ENCODE measurements around the gene DLK1.

DLK1 gene

DNA sequence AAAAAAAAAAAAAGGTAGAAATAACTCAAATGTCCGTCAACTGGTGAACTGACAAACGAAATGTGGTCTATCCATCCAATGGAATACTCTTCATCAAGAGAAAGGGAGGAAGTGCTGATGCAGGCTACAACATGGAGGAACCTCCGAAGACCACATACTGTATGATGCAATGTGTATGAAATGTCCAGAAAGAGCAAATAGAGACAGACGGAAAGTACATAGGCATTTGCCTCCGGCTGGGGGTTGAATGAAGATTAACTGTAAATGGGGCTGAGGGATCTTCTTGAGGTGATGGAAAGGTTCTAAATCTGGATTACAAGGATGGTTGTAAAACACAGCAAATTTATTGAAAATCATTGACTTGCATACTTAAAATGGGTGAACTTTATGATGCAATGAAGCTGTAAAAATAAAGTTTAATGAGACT is 35.4 kb downstream of the DLK1 start:
- DNase-seq (ENCODE audit: low spot score) = no peak
- in situ Hi-C loops (cut with MboI; ENCODE audit: low pct_unique_long_range_greater_than_20kb, low sequenced_read_pairs, unreplicated experiment) = no loop called here
- TF ChIP-seq, protein P1, sequence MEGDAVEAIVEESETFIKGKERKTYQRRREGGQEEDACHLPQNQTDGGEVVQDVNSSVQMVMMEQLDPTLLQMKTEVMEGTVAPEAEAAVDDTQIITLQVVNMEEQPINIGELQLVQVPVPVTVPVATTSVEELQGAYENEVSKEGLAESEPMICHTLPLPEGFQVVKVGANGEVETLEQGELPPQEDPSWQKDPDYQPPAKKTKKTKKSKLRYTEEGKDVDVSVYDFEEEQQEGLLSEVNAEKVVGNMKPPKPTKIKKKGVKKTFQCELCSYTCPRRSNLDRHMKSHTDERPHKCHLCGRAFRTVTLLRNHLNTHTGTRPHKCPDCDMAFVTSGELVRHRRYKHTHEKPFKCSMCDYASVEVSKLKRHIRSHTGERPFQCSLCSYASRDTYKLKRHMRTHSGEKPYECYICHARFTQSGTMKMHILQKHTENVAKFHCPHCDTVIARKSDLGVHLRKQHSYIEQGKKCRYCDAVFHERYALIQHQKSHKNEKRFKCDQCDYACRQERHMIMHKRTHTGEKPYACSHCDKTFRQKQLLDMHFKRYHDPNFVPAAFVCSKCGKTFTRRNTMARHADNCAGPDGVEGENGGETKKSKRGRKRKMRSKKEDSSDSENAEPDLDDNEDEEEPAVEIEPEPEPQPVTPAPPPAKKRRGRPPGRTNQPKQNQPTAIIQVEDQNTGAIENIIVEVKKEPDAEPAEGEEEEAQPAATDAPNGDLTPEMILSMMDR (IDR thresholded peaks at IDR 0.05; ENCODE audit: extremely low read depth, insufficient read depth, missing control alignments) = no peak

DNA sequence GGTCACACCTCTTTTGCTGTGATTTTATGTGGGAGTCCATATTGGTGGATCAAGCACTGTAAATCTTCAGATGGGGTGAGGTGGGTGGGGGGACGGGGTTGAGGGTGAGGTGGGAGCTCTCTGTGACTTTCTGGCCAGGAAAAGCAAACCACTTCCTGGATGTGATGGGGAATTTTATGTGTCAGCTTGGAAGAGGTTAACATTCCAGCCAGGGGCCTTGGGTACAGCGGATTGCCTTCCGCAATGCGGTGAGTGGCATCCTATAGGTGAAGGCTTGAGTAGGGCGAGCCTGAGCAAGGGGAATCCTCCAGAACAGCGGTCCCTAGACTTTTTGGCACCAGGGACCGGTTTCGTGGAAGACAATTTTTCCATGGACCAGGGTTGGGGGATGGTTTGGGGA is 36.2 kb downstream of the DLK1 start:
- in situ Hi-C loops (cut with MboI; ENCODE audit: low pct_unique_long_range_greater_than_20kb, low sequenced_read_pairs, unreplicated experiment) = no loop called here
- TF ChIP-seq, protein P1 (IDR thresholded peaks at IDR 0.05; ENCODE audit: extremely low read depth, insufficient read depth, missing control alignments) = no peak
- DNase-seq (ENCODE audit: low spot score) = no peak

DNA sequence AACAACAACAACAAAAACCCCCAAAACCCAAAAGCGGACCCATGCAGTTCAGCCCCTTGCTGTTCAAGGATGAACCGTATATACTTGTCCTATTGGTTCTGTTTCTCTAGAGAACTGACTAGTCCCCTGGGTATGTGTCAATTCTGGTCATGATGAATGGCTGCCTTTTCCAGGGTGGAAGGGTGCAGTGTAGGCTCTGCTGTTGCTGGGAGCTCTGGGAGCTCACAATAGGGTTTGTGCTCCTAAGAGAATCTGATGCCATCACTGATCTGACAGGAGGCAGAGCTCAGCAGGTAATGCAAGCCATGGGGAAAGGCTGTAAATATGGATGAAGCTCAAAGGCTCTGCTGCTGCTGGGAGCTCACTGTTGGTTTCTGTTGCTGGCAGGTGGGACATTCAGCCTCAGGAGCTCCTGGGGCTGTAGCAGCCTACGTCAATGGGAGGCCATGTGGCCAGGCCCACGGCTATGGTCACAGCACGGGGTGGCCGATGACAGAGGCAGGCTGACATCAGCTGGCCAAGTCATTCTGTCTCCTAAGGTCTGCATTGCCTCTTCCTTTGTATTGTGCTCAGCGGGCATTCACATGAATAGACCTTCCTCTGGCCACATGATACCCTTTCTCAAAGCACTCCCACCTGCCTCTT is 37.9 kb downstream of the DLK1 start:
- in situ Hi-C loops (cut with MboI; ENCODE audit: low pct_unique_long_range_greater_than_20kb, low sequenced_read_pairs, unreplicated experiment) = no loop called here
- no peak for DNase-seq (ENCODE audit: low spot score)
- TF ChIP-seq, protein P1 (IDR thresholded peaks at IDR 0.05; ENCODE audit: extremely low read depth, insufficient read depth, missing control alignments) = no peak

DNA sequence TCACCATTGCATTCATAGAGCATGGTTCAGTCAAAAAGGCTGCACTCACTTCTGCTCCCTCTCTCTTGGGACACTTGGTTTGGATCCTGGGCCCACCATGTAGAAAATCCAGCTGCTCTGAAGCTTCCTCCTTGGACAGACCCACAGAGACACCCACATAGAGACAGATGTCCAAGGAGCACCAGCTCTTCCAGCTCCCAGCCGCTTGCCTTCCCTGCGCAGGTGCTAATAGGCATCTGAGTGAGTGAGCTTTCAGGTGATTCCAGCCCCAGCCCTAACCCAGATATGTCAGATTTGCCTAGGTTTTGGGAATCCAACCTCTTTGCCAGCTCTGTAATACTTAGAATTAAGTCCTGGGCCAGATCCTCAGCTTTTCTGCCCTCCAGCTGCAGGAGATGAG is 38.6 kb downstream of the DLK1 start:
- DNase-seq (ENCODE audit: low spot score) = no peak
- TF ChIP-seq, protein P1 (IDR thresholded peaks at IDR 0.05; ENCODE audit: extremely low read depth, insufficient read depth, missing control alignments) = no peak
- in situ Hi-C loops (cut with MboI; ENCODE audit: low pct_unique_long_range_greater_than_20kb, low sequenced_read_pairs, unreplicated experiment) = no loop called here

DNA sequence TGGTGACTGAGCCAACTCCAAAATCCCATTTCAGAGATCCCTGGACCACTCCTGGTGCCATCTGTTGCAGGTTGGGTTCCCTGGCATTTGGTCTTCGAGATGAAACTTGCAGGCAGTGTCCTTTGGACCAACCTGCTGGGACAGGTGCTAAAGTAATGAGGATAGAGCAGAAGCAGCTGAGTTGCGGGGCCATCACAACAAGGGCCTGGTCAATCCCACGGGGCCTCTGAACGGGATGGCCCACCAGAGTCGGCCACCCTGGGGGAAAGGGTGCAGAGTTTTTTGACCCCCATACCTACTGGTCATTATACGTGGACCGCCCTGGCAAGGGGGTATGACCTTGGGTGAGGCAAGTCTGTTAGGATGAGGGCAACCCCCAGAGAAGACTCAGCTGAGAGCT is 39.3 kb downstream of the DLK1 start:
- no peak for DNase-seq (ENCODE audit: low spot score)
- in situ Hi-C loops (cut with MboI; ENCODE audit: low pct_unique_long_range_greater_than_20kb, low sequenced_read_pairs, unreplicated experiment) = no loop called here
- TF ChIP-seq, protein P1 (IDR thresholded peaks at IDR 0.05; ENCODE audit: extremely low read depth, insufficient read depth, missing control alignments) = no peak

DNA sequence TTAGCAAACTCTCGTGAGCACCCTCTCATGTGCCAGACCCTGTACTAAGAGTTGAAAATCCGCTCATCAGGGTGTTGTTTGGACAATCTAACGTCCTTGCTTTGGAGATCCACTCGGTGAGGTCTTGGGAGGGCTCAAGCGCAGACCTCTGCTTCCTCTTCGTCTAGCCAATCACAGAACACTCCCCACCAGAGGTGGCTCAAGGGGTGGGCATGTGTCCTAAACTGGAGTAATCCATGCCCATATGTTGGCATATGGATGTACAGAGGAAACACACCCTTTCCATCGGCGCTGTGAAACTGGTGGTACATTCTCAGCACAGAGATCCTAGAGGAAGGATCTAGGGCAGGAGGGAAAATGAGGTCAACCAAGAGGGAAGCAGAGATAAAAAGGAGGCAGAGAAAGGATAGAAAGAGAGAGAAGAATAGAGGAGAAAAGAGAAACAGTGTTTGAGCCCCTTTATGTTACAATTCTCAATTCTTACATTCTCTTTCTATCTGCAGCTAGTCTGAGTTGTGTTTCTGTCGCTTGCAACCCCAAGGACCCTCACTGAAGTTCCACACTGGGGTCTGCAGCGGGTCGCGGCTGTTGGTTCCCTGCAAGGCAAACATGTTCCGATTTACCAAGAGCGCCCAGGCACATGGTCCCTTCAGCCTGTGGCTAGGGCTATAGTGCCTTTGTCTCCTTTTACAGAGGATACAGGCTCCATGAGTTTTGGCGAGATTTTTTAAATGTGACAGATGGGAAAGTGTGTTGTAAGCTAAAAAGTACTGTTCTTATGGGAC is 40.5 kb downstream of the DLK1 start:
- DNase-seq (ENCODE audit: low spot score) = no peak
- in situ Hi-C loops (cut with MboI; ENCODE audit: low pct_unique_long_range_greater_than_20kb, low sequenced_read_pairs, unreplicated experiment) = no loop called here
- TF ChIP-seq, protein P1 (IDR thresholded peaks at IDR 0.05; ENCODE audit: extremely low read depth, insufficient read depth, missing control alignments) = no peak

Data from GM13977 (cell line).